Hypothalamus (tissue), 51 donors: ENCODE data around the gene PPP1R37.

Source experiments
- DNase-seq, 51 donors: peaks; one replicate each; lab custom pipeline; 2025; lab: John Stamatoyannopoulos, UW

PPP1R37 gene

GRCh38 chr19:45092747-45093678 lies at the start of gene PPP1R37:
Gene PPP1R37 (plus strand): TSS chr19:45093179. CDS start chr19:45093326, 147 bp downstream.
- DNase-seq: peak; percentile 53 to 97 (median 87)

GRCh38 chr19:45045671-45046353 lies 47.2 kb upstream of the PPP1R37 start:
- DNase-seq: peak in 48 of 51 donors; percentile 6 to 94 (median 72)

- peak in 1 of 51 donors; percentile 31 for DNase-seq
Observed at GRCh38 chr19:45046355-45046754, 46.6 kb upstream of the PPP1R37 start.

GRCh38 chr19:45047188-45047797 lies 45.7 kb upstream of the PPP1R37 start:
- DNase-seq: no peak

GRCh38 chr19:45049073-45049736 lies 43.8 kb upstream of the PPP1R37 start:
- peak in 31 of 51 donors; percentile 1 to 69 (median 20) for DNase-seq

GRCh38 chr19:45050036-45050435 lies 42.9 kb upstream of the PPP1R37 start:
- no peak for DNase-seq

GRCh38 chr19:45051929-45052579 lies 40.9 kb upstream of the PPP1R37 start:
- DNase-seq: no peak

- DNase-seq: no peak
Observed at GRCh38 chr19:45056831-45057230, 36.1 kb upstream of the PPP1R37 start.

GRCh38 chr19:45057444-45057843 lies 35.5 kb upstream of the PPP1R37 start:
- DNase-seq: no peak

GRCh38 chr19:45058622-45059159 lies 34.3 kb upstream of the PPP1R37 start:
- DNase-seq: no peak

- DNase-seq: peak in 50 of 51 donors; percentile 7 to 91 (median 56)
Observed at GRCh38 chr19:45059258-45059965, 33.6 kb upstream of the PPP1R37 start.

- DNase-seq: no peak
Observed at GRCh38 chr19:45061965-45062364, 31.0 kb upstream of the PPP1R37 start.

GRCh38 chr19:45063851-45064801 lies 28.9 kb upstream of the PPP1R37 start:
- DNase-seq: no peak

GRCh38 chr19:45066921-45067661 lies 25.9 kb upstream of the PPP1R37 start:
- no peak for DNase-seq

GRCh38 chr19:45068041-45068440 lies 24.9 kb upstream of the PPP1R37 start:
- no peak for DNase-seq

- DNase-seq: no peak
Observed at GRCh38 chr19:45069056-45069455, 23.9 kb upstream of the PPP1R37 start.

- DNase-seq: no peak
Observed at GRCh38 chr19:45070214-45070613, 22.8 kb upstream of the PPP1R37 start.
